Astrocyte of the cerebellum (primary cell): ENCODE results near the gene TRAM2.
A peak's percentile ranks its signal among the peaks of the same experiment; 100 is the strongest.

ENCODE experiments used
- DNase-seq: peaks from one replicate; pipeline ENCODE4 v3.0.0-alpha.2; 2011; ENCODE audit warnings: low read depth
- H3K4me3 ChIP-seq: 2 replicates; pipeline ENCODE4 v1.5.1; 2011; ENCODE audit warnings: mild to moderate bottlenecking, low read depth, low read length, moderate library complexity
- in situ Hi-C: cut with HindIII; loops from 2 replicates; pipeline ENCODE4 v1.10.0; 2017; ENCODE audit warnings: low sequenced_read_pairs
- TF ChIP-seq, protein P1 (sequence below): IDR thresholded peaks from 2 replicates; pipeline ENCODE4 v1.5.1; 2012; ENCODE audit warnings: low read length, low read depth, moderate library complexity, mild to moderate bottlenecking; ENCODE audit errors: missing control alignments

Gene TRAM2

GRCh38 chr6:52506476-52506875, 70.4 kb downstream of the TRAM2 start:
- H3K4me3 ChIP-seq, result no peak overlapping the region
- in situ Hi-C loops, result no loop called here
- TF ChIP-seq, protein P1, sequence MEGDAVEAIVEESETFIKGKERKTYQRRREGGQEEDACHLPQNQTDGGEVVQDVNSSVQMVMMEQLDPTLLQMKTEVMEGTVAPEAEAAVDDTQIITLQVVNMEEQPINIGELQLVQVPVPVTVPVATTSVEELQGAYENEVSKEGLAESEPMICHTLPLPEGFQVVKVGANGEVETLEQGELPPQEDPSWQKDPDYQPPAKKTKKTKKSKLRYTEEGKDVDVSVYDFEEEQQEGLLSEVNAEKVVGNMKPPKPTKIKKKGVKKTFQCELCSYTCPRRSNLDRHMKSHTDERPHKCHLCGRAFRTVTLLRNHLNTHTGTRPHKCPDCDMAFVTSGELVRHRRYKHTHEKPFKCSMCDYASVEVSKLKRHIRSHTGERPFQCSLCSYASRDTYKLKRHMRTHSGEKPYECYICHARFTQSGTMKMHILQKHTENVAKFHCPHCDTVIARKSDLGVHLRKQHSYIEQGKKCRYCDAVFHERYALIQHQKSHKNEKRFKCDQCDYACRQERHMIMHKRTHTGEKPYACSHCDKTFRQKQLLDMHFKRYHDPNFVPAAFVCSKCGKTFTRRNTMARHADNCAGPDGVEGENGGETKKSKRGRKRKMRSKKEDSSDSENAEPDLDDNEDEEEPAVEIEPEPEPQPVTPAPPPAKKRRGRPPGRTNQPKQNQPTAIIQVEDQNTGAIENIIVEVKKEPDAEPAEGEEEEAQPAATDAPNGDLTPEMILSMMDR, result no peak
- no peak for DNase-seq

- TF ChIP-seq, protein P1, result no peak
- in situ Hi-C loops, result no loop called here
- H3K4me3 ChIP-seq, result no peak overlapping the region
- DNase-seq, result no peak
These were observed 71.0 kb downstream of the TRAM2 start for GRCh38 chr6:52505726-52506409.

GRCh38 chr6:52504782-52505136, 72.1 kb downstream of the TRAM2 start:
- no peak for DNase-seq
- in situ Hi-C loops, result no loop called here
- no peak overlapping the region for H3K4me3 ChIP-seq
- TF ChIP-seq, protein P1, result no peak

GRCh38 chr6:52503851-52504781, 72.7 kb downstream of the TRAM2 start:
- in situ Hi-C loops, result no loop called here
- no peak overlapping the region for H3K4me3 ChIP-seq
- DNase-seq, result no peak
- TF ChIP-seq, protein P1, result no peak

GRCh38 chr6:52503323-52503747, 73.5 kb downstream of the TRAM2 start:
- no peak overlapping the region for H3K4me3 ChIP-seq
- no peak for DNase-seq
- in situ Hi-C loops, result no loop called here
- TF ChIP-seq, protein P1, result peak; percentile 28

DNA sequence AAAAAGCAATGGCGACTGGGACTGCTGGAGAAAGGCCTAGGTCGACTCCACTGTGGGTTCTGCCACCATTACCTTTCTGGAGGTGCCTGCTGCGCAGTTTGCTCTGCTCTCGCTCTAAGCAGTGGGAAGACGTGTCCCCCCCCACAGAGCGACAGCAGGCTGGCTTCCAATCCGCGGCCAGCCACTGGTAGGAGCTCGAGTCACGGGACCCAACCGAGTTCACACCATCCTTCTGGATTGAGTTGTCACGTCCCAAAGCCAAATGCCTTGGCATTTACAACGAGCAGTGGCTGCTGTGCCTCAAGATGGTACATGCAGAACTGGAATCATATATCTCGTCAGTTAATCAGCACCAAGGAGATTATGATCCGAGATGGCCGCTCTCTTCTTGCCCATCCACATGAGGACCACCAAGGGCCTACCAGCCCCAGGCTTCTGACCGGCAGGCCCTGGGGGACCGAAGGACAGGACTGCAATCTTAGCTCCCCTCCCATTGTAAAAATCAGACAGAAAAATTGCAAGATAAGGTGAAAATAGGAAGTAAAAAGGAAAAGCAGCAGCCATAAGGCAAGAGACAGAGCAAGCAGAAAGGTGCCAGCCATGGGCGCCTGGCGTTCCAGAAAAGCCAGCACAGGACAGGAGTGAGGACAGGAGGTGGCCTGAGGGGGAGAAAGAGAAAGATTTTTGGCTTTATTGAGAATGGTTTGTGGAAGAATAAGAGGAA, 74.4 kb downstream of the TRAM2 start:
- no peak overlapping the region for H3K4me3 ChIP-seq
- in situ Hi-C loops, result no loop called here
- no peak for DNase-seq

More for the DNA sequence above, 74.4 kb downstream of the TRAM2 start:
- TF ChIP-seq, protein P1, result no peak
